Stimulated activated CD4-positive, alpha-beta T cell treated with anti-CD3 and anti-CD28 coated beads, Interleukin-1b, Interleukin-23, amount 100 ng/mL, for 48 hours (primary cell): ENCODE data around the gene CD248.
A peak's percentile ranks its signal among the peaks of the same experiment; 100 is the strongest.
"Not testable (repeated sequence)": the region's sequence is repeated elsewhere in the genome, so short reads cannot be mapped to it uniquely, and the experiment has no call there.

Experiments
- DNase-seq: peaks from one replicate; pipeline ENCODE4 v3.0.0-alpha.2; 2020

The CD248 gene

GRCh38 chr11:66311965-66312548 lies 4.8 kb downstream of the CD248 start:
- DNase-seq = peak; percentile 97

DNA sequence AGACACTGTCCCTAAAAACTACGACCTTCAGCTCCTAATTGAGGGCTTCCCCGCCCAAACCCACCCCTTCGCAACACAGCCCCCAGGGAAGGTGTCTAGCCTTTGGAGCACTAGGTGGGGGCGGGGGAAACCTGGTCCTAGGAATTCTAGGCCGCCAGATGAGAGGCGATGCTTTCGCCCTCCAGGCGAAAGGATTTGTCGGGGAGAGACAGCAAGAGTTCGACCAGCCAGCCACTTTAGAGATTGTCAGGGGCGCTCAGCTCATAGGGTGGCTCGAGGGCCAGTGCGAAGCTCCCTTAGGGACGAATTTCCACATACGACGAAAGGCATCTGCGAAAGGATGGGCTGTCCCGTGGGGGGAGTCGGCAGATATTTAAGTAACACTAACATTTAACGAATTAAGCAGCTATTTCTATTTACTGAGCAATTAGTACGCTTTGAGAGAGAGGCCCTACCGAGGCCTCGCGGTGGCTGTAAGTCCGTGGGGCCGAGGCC lies 5.3 kb downstream of the CD248 start:
- DNase-seq = no peak

DNA sequence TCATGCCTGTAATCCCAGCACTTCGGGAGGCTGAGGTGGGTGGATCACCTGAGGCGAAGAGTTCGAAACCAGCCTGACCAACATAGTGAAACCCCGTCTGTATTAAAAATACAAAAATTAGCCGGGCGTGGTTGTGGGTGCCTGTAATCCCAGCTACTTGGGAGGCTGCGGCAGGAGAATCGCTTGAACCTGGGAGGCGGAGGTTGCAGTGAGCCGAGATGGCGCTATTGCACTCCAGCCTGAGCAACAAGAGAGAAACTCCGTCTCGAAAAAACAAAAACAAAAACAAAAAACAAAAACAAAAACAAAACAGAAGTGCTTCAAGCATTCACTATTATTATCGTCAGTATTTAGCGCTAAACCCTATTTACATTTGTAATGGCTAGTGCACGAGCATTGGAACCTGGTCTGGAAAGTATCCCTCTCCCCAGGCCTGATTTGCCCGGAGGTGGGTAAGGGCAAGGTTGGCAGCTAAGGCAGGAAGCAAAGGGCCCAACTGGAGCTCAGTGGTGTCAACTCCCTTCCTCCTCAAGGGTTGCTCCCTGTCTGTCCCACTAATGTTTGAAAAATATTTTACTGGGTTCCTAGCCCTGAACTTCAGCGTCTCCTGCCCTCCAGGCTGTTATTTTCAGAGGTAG lies 5.9 kb downstream of the CD248 start:
- DNase-seq = not testable (repeated sequence)

- no peak for DNase-seq
Measured at GRCh38 chr11:66310324-66310723, 6.5 kb downstream of the CD248 start.

- DNase-seq = no peak
Measured at GRCh38 chr11:66309475-66309874, 7.4 kb downstream of the CD248 start.

GRCh38 chr11:66302656-66303055 lies 14.2 kb downstream of the CD248 start:
- no peak for DNase-seq

DNA sequence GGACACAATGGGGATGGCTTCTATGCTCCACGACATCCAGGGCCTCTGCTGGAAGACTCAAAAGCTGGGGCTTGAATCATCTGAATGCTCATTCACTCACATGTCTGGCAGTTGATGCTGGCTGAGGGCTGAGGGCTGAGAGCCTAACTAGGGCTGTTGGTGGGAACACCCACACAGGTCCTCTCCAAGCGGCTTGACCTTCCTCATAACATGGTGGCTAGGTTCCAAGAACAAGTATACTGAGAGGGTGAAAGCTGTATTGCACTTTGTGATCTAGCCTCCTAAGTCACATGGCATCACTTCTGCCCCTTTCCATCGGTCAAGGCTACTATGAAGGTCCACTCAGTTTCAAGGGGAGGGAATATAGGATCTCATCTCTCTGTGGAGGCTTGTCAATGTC lies 17.7 kb downstream of the CD248 start:
- no peak for DNase-seq

GRCh38 chr11:66297610-66298009 lies 19.2 kb downstream of the CD248 start:
- DNase-seq = no peak

GRCh38 chr11:66294626-66295620 lies 21.9 kb downstream of the CD248 start:
- no peak for DNase-seq

GRCh38 chr11:66293777-66294625 lies 22.8 kb downstream of the CD248 start:
- DNase-seq = no peak

GRCh38 chr11:66293352-66293751 lies 23.5 kb downstream of the CD248 start:
- no peak for DNase-seq

DNA sequence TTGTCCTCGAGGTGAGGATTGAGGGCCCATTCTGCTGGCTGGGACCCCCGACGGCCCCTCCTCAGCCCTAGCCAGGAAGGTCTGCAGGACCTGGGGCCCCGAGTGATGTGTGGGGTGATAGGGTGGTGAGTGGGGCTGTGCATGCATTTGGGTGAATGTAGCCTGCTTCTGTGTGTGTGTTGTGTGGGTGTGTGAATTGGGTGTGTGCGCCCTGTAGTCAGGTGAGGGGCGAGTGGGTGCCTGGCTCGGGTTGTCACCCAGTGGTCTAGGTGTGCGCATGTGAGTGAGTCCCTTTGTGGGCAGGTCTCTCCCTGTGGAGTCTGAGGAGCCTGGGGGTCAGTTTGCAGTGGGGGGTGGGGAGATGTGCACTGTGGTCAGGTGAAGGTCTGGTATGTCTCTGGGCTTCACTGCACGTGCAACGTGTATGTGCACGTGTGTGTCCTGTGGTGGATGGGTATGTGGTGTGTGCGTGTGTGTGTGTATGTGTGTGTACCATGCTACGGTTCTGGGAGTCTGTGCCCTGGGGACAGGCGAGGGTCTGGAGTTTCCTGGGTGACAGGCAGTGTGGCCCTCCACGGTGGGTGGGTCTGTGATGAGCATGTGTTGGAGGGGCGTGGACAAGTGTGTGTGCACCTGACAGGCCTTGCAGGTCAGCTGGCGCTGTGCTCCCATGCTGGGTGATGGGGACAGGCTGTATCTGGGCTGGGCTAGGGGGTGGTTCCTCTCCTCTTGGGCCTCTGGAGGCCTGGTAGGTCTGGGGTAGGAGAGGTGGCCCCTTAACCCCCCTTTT lies 24.1 kb downstream of the CD248 start:
- DNase-seq = no peak

GRCh38 chr11:66291706-66292542 lies 24.9 kb downstream of the CD248 start, which contains the start of gene TMEM151A:
TSS of gene TMEM151A (plus strand) at chr11:66291894. CDS start at chr11:66292014, 120 bp downstream.
- no peak for DNase-seq

- no peak for DNase-seq
Measured at GRCh38 chr11:66291303-66291705, 25.5 kb downstream of the CD248 start.

DNA sequence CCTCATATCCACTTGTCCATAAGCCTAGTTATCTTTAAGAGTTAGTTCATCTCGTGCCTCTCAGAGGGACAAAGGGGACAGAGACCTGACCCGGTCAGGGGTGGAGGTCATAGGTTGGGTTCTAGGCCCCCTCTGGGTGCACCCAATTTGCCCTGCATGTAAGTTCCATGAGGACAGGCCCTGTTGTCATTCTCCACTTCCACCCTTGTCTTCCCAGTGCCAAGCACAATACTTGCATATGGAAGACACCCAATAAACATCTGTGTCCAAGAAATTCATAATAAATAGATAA lies 26.6 kb downstream of the CD248 start:
- no peak for DNase-seq

DNA sequence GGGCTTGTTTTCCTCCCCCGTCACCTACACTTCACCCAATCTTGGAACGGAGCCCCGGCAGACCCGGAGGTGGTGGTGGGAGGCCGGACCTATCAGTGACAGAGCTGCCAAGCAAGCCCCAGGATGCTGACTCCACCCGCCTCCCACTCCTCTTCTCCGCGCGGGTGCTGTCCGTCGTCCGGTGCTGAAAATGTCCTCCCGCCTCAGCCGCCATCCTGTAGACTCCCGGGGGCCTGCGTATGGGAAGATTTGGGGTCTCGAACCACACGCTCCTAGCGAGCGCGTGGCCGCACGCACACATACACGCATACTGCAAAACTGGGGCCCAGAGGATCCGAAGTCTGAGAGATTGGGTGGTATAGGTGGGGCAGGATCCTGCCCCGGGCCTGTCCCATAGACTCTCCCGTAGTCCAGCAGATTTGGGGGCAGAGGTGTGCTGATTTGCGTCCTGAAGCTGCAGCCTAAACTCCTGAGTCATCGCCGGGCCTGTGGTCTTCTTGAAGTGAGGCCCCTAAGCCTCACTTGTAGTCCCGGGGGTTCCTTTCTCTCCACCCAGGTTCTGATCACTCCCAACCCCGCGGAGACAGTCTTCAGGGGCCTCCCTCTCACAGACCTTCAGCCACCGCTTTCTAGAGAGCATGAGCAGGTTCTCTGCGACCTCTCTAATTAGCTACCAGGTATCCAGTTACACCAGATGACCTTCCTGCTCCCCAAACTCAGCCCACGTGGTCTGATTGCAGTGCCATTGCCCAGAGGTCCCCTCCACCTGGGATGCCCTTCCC lies 27.1 kb downstream of the CD248 start:
- DNase-seq = peak; percentile 86

- DNase-seq = peak; percentile 99
Measured at GRCh38 chr11:66288671-66289547, 27.9 kb downstream of the CD248 start, which contains the start of gene YIF1A. TSS of gene YIF1A (minus strand) at chr11:66289143. CDS start at chr11:66288985, 158 bp downstream.

- DNase-seq = no peak
Measured at GRCh38 chr11:66287889-66288670, 28.8 kb downstream of the CD248 start.
